ENCODE results near the gene CACNA1B.
"Not testable (repeated sequence)": the region's sequence is repeated elsewhere in the genome, so short reads cannot be mapped to it uniquely, and the experiment has no call there.

Gene CACNA1B

GRCh38 chr9:137988701-137989100 lies 111.1 kb downstream of the CACNA1B start:
- no peak for DNase-seq

- no peak for DNase-seq
These were observed 111.6 kb downstream of the CACNA1B start for GRCh38 chr9:137989156-137989555.

DNA sequence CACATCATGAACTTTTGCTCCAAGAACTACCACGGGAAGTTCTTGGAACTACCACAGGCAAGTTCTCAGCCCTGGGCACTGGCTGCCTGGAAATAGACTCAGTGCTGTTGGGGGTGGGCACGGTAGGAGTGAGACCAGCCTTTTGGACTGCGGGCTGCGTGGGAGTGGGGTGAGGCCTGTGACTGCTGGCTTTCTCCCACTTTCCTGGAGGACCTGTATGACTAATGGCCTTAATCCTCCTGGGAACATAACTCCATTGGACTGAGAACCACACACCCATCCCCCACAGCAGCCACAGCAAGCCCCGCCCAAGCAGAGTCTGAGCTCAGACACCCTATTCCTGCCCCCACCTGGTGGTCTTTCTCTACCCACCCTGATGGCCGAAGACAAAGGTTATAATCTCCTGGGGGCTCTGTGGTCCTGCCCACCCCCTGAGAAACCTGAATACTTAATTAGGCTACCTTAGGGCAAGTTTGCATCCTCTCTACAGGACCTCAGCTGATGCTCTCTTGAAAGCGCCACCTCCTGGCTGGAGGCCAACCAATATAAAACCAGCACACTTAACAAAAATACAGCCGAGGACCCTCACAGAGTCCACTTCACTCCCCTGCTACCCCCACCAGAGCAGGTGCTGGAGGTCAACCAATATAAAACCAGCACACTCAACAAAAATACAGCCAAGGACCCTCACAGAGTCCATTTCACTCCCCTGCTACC lies 112.6 kb downstream of the CACNA1B start:
- no peak for DNase-seq

- no peak for DNase-seq
These were observed 126.1 kb downstream of the CACNA1B start for GRCh38 chr9:138003485-138004190.

GRCh38 chr9:138006576-138007233 lies 129.1 kb downstream of the CACNA1B start:
- DNase-seq = no peak

DNA sequence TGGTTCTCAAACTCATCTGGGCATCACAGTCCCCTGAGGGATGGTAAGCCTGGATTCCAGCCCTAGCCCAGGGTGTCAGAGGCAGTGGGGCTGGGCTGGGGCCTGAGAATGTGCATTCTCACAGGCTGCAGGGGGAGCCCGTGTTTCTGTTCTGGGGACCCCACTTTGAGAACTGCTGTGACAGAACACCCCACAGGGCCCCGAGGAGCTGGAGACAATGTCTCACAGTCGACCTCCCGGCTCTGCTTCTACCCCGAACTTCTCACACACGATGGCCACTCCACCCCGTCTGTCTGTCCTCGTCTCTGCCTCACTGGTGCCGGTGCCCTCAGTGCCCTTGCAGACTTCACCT lies 130.0 kb downstream of the CACNA1B start:
- no peak for DNase-seq

DNA sequence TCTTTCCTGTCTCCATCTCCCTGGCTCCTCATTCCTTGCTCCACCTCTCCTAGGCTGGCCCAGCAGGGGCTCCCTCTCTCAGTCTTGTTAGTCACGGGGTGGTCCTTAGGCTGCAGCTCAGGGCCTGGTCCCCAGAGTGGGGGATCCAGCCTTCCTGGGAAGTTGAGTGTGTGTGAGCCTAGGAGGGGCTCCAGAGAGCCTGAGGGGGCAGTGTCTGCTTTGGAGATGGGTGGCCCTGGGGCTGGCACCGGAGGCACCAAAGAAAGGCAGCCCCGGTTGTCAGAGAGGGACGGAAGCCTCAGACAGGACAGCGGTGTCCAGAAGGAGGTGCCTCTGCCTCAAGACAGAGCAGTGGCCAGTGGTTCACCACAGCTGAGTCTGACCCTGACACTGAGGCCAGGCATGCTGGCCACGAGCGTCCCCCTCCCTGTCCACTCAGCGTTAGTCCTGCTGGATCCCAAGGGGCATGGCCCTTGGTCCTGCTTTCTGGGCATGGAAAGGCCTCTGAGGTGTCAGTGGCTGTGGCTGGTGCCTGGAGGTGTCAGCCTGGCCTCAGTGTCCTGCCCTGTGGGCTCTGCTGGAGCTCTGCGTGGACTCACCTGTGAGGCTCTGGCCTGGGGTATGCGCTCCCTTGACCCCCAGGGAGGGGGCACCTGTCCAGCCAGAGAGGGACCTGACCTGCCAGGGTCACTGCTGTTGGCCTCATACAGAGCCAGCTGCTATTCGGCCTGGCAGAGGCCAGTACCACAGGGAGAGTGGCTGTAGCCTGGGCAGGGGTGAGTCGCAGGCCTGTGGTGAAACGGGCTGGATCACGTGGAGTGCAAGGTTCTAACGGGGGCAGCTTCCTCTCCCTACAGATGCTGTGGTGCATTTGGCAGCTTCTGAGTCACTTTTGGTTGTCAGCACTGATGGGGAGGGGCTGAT lies 130.6 kb downstream of the CACNA1B start:
- DNase-seq = no peak

DNA sequence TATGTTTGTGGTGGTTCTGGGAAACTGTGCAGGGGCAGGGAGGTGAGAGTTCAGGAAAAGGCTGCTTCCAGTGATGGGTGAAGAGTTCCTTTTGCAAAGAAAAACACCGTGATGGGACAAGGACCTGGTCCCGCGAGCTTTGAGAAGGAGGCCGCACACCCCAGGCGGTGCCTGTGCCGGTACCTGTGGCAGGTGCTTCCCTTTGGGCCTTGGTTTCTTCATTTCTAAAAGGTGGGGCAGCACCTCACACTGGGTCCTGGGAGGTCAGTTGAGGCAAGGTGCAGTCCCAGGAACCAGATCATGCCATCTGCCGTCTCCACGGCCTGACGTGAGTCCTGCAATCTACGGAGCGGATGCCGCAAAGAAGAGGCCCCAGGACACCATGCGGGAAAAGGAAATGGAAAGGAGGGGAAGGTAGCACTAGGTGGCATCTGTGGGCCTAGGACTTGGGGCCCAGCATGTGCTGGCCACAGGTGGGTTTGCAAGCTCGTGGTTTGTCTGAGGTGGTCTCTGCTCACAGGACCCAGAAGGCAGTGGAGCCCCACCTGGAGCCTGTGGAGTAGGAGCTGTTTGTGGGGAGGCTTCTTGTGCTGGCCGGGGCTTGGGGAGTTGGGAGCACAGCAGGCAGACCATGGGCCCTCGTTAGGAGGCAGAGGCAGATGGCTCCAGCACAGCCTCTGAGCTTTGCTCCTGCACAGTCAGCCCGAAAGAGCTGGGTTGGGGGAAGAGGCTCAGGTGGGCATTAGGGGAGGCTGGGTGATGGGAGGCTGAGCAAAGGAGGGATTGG lies 131.6 kb downstream of the CACNA1B start:
- no peak for DNase-seq

GRCh38 chr9:138009803-138010690 lies 132.5 kb downstream of the CACNA1B start:
- DNase-seq = no peak

DNA sequence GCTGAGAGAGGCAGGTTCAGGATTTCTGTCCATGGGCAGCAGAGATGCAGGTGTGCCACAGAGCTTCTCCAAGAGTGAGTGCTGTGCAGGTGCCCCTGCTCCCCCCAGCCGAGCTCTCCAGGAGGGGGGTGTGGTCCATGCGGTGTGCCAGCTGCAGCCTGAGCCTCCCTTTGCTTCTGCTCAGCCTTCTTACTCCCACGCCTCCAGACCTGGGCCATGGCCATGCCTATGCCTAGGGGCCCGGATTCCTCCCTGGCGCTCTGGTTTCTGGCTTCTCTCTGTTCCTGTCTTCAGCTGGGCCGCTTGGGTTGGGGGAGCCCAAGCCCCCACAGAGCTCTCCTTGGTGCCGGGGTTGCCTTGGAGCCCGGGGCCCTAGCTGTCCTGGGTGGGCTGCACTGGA lies 133.3 kb downstream of the CACNA1B start:
- no peak for DNase-seq

- DNase-seq = no peak
These were observed 134.4 kb downstream of the CACNA1B start for GRCh38 chr9:138011951-138012500.

GRCh38 chr9:138013273-138013672 lies 135.7 kb downstream of the CACNA1B start:
- no peak for DNase-seq

GRCh38 chr9:138013836-138014562 lies 136.4 kb downstream of the CACNA1B start:
- no peak for DNase-seq

GRCh38 chr9:138014563-138014945 lies 137.0 kb downstream of the CACNA1B start:
- no peak for DNase-seq

DNA sequence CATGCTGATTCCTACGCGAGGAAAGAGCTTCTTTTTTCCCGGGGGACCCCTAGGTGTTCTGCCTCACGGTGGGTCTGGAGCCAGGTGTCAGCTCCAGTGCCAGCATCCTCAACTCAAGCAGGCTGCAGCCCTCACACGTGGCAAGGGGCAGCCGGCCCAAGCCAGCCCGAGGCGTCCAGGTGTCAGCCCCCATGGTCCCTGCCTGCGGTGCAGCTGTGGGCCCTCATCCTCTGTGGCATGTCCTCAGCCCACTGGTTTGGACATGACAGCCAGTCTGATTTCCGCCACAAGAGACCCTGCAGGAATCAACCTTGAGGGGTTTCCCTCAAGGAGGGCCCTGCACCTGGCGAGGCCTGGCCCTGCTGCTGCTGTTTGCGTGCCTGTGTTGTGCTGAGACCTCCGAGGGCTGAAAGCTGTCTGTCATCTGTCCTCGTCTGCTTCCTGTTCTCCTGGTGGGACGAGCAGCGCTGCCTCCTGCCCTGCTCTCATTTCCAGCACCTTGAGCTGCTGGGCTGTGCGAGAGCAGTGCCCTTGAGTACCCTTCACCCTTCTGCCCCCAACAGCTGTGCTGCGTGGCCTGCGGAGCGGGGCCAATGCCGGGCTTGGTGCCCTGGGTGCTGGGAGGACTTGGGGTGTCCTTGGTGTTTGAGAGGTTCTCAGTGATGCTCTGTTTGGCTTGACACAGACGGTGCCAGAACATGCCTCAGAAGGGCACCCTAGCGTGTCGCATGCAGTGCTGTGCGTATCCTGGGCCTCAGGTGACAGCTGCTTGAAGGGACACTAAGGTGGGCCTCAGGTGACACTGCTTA lies 137.6 kb downstream of the CACNA1B start:
- no peak for DNase-seq

DNA sequence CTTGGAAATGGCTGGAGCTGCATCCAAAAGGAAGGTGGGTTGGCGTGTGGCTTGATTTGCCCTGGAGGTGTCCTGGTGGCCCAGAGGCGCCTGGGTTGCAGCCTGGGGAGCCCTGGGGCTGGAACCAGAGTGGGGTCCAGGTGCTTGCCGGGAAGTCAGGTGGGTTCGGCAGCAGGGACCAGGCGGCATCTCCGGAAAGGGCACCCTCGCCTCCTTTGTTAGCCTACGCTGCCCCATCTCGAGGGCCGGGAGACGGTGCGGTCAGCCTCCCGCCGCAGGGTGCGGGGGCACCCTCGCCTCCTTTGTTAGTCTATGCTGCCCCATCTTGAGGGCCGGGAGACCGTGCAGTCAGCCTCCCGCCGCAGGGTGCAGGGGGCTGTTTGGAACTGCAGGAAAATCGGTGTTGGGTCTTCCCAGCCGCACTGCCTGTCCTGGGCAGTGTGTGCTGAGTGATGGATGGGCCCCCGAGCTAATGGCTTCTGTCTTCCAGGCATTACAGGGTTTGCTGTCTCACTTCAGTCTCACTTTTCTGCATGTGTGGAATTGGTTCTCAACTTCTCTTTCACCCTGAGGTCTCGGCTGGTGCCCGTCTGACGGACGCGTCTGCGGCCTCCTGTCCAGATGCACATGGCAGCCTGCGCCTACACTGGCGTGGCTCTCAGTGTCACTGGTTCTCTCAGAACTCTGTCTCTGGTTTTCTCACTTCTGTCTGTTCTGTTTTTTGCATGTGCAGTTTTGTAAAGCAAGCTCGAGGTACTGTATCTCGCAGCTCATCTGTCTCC lies 139.0 kb downstream of the CACNA1B start:
- DNase-seq = no peak

- no peak for DNase-seq
These were observed 139.6 kb downstream of the CACNA1B start for GRCh38 chr9:138017200-138017599.

- DNase-seq = not testable (repeated sequence)
These were observed 141.9 kb downstream of the CACNA1B start for GRCh38 chr9:138019514-138019913.
